Measurements from ENCODE around the gene LINGO4. TPM values are rescaled to one million over a fixed set of nuclear protein-coding genes. Genes with fewer than 3 reads are reported as not detected.

Gene LINGO4
- total and polyA plus RNA-seq, 2 experiments from 2014 or later, result not detected

DNA sequence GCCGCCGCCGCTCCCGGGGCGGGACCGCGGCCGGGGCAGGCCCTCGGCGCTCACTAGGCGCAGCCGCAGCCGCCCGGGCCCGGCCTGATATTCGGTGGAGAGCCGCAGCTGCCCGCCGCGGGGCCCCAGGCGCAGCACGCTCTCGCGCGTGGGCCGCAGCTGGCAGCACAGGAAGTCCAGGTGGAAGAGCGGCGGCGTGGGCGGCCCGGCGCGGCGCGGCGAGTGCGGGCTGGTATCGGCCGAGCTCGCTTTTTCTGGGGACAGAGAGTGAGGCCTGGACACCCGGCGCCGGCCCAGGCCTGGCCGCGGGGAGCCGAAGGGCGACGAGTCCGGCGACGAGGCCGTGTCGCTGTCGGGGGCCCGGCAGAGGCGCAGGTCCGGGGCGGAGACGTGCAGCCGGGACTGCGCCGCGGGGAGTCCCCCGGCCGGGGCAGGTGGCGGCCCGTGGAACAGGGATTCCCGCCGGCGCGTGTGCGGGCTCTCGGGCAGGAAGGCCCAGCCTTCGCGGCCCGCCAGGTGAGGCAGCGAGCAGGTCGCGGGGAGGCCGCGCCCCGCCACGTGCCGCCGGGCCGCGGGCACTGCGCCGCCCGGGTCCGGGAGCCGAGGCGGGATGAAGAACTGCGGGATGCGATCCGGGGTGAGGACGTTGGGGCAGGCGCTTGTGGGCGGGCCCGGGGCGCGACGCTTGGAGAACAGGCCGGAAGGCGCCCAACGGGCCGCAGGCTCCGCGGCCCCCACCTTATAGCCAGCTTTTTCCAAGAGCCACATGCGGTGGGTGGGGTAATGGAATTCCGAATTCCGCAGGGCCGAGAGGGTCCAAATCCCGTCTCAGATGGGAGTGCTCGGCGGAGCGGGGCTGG, 33.2 kb upstream of the LINGO4 start:
- no peaks in the 10 kb centered on the region for H3K9me3 ChIP-seq (ENCODE audit: low read depth)
- no peaks in the 10 kb centered on the region for H3K36me3 ChIP-seq
- no peaks in the 10 kb centered on the region for H3K4me1 ChIP-seq (ENCODE audit: low read depth)
- H3K27ac ChIP-seq, result no peak overlapping the region
- H3K4me3 ChIP-seq, result peak overlapping the region; percentile 30
- DNase-seq (ENCODE audit: low read depth in 1 of 2, low spot score in 1 of 2), result peak; percentile 34 to 35
- TF ChIP-seq CTCF (IDR thresholded peaks at IDR 0.05; ENCODE audit: low read depth, low read length), result no peak
- peaks cover 59% of the 10 kb centered on the region for H3K27me3 ChIP-seq

GRCh38 chr1:151837884-151838221, 32.6 kb upstream of the LINGO4 start:
- H3K27ac ChIP-seq, result no peak overlapping the region
- H3K4me3 ChIP-seq, result peak overlapping the region; percentile 30
- DNase-seq (ENCODE audit: low read depth in 1 of 2, low spot score in 1 of 2), result no peak
- no peaks in the 10 kb centered on the region for H3K4me1 ChIP-seq (ENCODE audit: low read depth)
- H3K9me3 ChIP-seq (ENCODE audit: low read depth), result no peaks in the 10 kb centered on the region
- TF ChIP-seq CTCF (IDR thresholded peaks at IDR 0.05; ENCODE audit: low read depth, low read length), result no peak
- H3K27me3 ChIP-seq, result peaks cover 59% of the 10 kb centered on the region
- H3K36me3 ChIP-seq, result no peaks in the 10 kb centered on the region

DNA sequence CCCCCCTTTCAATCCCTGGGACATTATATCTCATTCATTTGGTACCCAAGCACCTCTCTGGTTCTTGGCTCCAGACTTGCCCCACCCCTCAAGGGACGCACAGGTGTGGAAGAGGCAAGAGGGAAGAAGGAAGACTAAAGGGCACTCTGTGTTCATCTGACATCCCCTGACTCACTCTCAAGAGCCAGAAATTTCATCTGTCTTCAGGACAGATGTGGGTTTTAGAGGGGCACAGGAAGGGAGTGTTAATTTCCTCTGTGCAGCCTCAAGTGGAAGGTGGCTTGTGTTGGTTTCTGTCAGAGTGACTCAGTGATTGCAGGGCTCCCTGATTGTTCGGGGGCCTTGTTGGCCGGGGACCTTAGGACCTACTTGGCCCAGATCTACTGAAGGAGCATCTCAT, 32.0 kb upstream of the LINGO4 start:
- no peak overlapping the region for H3K4me3 ChIP-seq
- no peaks in the 10 kb centered on the region for H3K36me3 ChIP-seq
- H3K4me1 ChIP-seq (ENCODE audit: low read depth), result no peaks in the 10 kb centered on the region
- peaks cover 57% of the 10 kb centered on the region for H3K27me3 ChIP-seq
- no peak for TF ChIP-seq CTCF (IDR thresholded peaks at IDR 0.05; ENCODE audit: low read depth, low read length)
- no peaks in the 10 kb centered on the region for H3K9me3 ChIP-seq (ENCODE audit: low read depth)
- no peak overlapping the region for H3K27ac ChIP-seq
- no peak for DNase-seq (ENCODE audit: low read depth in 1 of 2, low spot score in 1 of 2)

- Histone ChIP-seq H3K27ac (no peak overlapping the region), H3K36me3 (no peaks in the 10 kb centered on the region), H3K27me3 (peaks cover 41% of the 10 kb centered on the region), H3K4me3 (no peak overlapping the region), H3K9me3 (ENCODE audit: low read depth) (no peaks in the 10 kb centered on the region), H3K4me1 (ENCODE audit: low read depth) (no peaks in the 10 kb centered on the region)
- no peak for TF ChIP-seq CTCF (IDR thresholded peaks at IDR 0.05; ENCODE audit: low read depth, low read length)
- no peak for DNase-seq (ENCODE audit: low read depth in 1 of 2, low spot score in 1 of 2)
These were observed 30.4 kb upstream of the LINGO4 start for GRCh38 chr1:151835596-151835995.

GRCh38 chr1:151834239-151834638, 29.0 kb upstream of the LINGO4 start:
- no peak overlapping the region for H3K27ac ChIP-seq
- TF ChIP-seq CTCF (IDR thresholded peaks at IDR 0.05; ENCODE audit: low read depth, low read length), result no peak
- H3K36me3 ChIP-seq, result no peaks in the 10 kb centered on the region
- no peak for DNase-seq (ENCODE audit: low read depth in 1 of 2, low spot score in 1 of 2)
- peaks cover 28% of the 10 kb centered on the region for H3K27me3 ChIP-seq
- H3K9me3 ChIP-seq (ENCODE audit: low read depth), result no peaks in the 10 kb centered on the region
- no peaks in the 10 kb centered on the region for H3K4me1 ChIP-seq (ENCODE audit: low read depth)
- no peak overlapping the region for H3K4me3 ChIP-seq

All from cardiac muscle cell (in vitro differentiated cells and primary cell).